Prostate gland (tissue), 2 donors: ENCODE results near the gene DPP3.
"Not testable (repeated sequence)": the region's sequence is repeated elsewhere in the genome, so short reads cannot be mapped to it uniquely, and the experiment has no call there.

Source experiments
- POLR2A ChIP-seq: fragments of 450-650 bp; IDR thresholded peaks from one replicate; pipeline ENCODE4 v1.6.1; 2016; ENCODE audit warnings: antibody characterized with exemption, mild to moderate bottlenecking
- TF ChIP-seq, protein P1 (sequence below), 4 experiments: fragments of 200-600 bp in 2 of 4; fragments of 450-650 bp in 2 of 4; sonication (generic) in 2 of 4; IDR thresholded peaks; 1 replicate in 3 of 4; 2 replicates in 1 of 4; pipeline ENCODE4 v1.5.1; 2016 to 2019; ENCODE audit warnings: antibody characterized with exemption in 4 of 4, mild to moderate bottlenecking in 2 of 4, moderate library complexity in 2 of 4

DNA sequence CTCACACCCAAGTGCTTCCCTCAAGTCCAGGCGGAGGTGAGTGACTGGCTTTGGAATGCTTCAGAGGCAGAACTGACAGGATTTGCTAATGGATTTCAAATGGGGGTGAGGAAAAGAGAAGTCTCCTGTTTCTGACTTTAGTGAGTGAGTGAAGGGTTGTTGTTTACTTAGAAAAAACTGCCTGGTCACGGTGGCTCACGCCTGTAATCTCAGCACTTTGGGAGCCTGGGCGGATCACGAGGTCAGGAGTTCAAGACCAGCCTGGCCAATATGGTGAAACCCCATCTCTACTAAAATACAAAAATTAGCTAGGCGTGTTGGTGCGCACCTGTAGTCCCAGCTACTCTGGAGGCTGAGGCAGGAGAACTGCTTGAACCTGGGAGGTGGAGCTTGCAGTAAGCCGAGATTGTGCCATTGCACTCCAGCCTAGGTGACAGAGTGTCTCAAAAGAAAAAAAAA, 48.3 kb upstream of the DPP3 start:
- TF ChIP-seq, protein P1, sequence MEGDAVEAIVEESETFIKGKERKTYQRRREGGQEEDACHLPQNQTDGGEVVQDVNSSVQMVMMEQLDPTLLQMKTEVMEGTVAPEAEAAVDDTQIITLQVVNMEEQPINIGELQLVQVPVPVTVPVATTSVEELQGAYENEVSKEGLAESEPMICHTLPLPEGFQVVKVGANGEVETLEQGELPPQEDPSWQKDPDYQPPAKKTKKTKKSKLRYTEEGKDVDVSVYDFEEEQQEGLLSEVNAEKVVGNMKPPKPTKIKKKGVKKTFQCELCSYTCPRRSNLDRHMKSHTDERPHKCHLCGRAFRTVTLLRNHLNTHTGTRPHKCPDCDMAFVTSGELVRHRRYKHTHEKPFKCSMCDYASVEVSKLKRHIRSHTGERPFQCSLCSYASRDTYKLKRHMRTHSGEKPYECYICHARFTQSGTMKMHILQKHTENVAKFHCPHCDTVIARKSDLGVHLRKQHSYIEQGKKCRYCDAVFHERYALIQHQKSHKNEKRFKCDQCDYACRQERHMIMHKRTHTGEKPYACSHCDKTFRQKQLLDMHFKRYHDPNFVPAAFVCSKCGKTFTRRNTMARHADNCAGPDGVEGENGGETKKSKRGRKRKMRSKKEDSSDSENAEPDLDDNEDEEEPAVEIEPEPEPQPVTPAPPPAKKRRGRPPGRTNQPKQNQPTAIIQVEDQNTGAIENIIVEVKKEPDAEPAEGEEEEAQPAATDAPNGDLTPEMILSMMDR (IDR thresholded peaks at IDR 0.05): not testable (repeated sequence)
- TF ChIP-seq POLR2A: not testable (repeated sequence)
